Thoracic aorta (tissue), 2 donors: ENCODE results near the gene MAML2. TPM values are rescaled to one million over a fixed set of nuclear protein-coding genes. Genes with fewer than 3 reads are reported as not detected.

Experiments used
- ATAC-seq: fragments of 150-250 bp; one replicate; pipeline ENCODE4 v1.8.0; 2017; ENCODE audit warnings: low read depth; ENCODE audit not compliant: insufficient number of reproducible peaks, low FRiP score
- DNase-seq: peaks from one replicate; pipeline ENCODE4 v3.0.0-alpha.2; 2020; ENCODE audit warnings: low spot score
- H3K27ac ChIP-seq, 2 donors: fragments of 200-600 bp; sonication (generic); 1 replicate in 1 of 2; 2 replicates in 1 of 2; pipeline ENCODE4 v1.5.1; 2016; ENCODE audit warnings: mild to moderate bottlenecking in 2 of 2, moderate library complexity in 2 of 2
- H3K27me3 ChIP-seq: fragments of 200-600 bp; sonication (generic); replicated peaks from 2 replicates; pipeline ENCODE4 v1.6.0; 2016; ENCODE audit warnings: mild to moderate bottlenecking; ENCODE audit not compliant: insufficient read depth
- H3K36me3 ChIP-seq: fragments of 200-600 bp; sonication (generic); one replicate; pipeline ENCODE4 v1.5.1; 2016
- H3K4me1 ChIP-seq, 2 donors: fragments of 200-600 bp; sonication (generic); 1 replicate in 1 of 2; 2 replicates in 1 of 2; pipeline versions ENCODE4 v1.5.1 to v1.6.0; 2016; ENCODE audit warnings: low read depth in 2 of 2, mild to moderate bottlenecking in 1 of 2; ENCODE audit not compliant: control insufficient read depth in 1 of 2
- H3K4me3 ChIP-seq: fragments of 200-600 bp; sonication (generic); 2 replicates; pipeline ENCODE4 v1.5.1; 2016; ENCODE audit warnings: mild to moderate bottlenecking
- H3K9me3 ChIP-seq: fragments of 200-600 bp; sonication (generic); 2 replicates; pipeline ENCODE4 v1.5.1; 2016
- total RNA-seq, 2 donors: library from RNA; depleted of rRNA; stranded (reverse); fragments of >200 nt; gene quantifications; one replicate each; pipeline versions ENCODE4 v1.1.0 to v1.2.3, GENCODE V29; 2016
- TF ChIP-seq, protein P1 (sequence below): fragments of 200-600 bp; sonication (generic); IDR thresholded peaks from one replicate; pipeline ENCODE4 v1.5.1; 2019; ENCODE audit warnings: antibody characterized with exemption

Gene MAML2
- total RNA-seq, 2 donors from 2014 or later: 23.4 to 29.6 TPM

DNA sequence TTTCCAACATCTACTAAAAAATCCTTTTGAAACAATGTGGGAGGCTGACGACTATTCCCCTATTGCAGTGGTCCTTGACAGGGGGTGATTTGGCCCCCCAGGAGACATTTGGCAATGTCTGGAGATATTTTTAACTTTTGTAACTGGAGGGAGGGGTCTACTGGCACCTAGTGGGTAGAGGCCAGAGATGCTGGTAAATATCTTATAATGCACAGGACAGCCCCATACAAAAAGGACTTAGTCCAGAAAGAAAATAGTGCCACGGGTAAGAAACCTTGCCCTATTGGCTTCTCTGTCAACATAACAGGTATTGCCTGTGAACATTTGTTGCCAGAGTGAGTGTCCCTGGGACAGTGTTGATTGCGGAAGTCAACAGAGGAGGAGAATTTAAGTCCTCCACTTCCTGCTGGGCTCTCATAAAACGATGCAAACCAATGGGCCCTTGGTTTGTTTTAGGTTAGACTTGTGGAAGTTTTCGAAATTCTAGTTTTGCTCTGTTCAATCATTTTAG is 101.6 kb downstream of the MAML2 start:
- H3K9me3 ChIP-seq: no peaks in the 10 kb centered on the region
- no peaks in the 10 kb centered on the region for H3K36me3 ChIP-seq
- no peak for DNase-seq
- H3K27ac ChIP-seq: peak overlapping the region; percentile 88 to 91
- H3K4me3 ChIP-seq: no peak overlapping the region
- no peaks in the 10 kb centered on the region for H3K27me3 ChIP-seq
- ATAC-seq: no peak
- TF ChIP-seq, protein P1, sequence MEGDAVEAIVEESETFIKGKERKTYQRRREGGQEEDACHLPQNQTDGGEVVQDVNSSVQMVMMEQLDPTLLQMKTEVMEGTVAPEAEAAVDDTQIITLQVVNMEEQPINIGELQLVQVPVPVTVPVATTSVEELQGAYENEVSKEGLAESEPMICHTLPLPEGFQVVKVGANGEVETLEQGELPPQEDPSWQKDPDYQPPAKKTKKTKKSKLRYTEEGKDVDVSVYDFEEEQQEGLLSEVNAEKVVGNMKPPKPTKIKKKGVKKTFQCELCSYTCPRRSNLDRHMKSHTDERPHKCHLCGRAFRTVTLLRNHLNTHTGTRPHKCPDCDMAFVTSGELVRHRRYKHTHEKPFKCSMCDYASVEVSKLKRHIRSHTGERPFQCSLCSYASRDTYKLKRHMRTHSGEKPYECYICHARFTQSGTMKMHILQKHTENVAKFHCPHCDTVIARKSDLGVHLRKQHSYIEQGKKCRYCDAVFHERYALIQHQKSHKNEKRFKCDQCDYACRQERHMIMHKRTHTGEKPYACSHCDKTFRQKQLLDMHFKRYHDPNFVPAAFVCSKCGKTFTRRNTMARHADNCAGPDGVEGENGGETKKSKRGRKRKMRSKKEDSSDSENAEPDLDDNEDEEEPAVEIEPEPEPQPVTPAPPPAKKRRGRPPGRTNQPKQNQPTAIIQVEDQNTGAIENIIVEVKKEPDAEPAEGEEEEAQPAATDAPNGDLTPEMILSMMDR: no peak
- H3K4me1 ChIP-seq: peaks cover 11 to 45% of the 10 kb centered on the region in 2 donors

DNA sequence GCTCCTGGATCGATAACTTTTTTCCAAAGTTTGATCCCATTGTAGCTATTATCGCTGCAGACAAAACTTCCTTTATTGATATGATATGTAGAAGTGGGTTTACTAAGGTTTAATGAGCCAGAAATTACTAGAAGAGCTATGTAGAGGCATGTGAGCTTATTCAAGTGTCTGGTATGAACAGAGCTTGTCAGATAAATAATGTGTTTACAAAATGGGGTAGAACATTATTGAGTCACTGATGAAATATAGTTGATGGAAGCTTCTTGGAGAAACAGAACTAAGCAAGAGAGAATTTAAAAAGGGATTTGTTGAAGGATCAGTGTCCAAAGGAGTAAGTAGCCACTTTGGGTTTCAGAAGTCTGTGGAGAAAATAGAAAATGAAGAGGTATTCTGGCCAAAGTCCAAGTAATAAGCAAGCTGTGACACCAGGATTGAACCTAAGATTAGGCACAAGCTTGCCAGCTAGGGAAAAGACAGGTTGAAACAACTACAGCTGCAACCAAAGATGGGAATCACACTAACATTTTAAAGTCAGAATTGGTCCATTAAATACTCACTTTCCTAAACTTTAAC is 104.3 kb downstream of the MAML2 start:
- Histone ChIP-seq H3K4me1 (peaks cover 26 to 61% of the 10 kb centered on the region in 2 donors), H3K9me3 (no peaks in the 10 kb centered on the region), H3K4me3 (no peak overlapping the region), H3K27me3 (no peaks in the 10 kb centered on the region), H3K36me3 (no peaks in the 10 kb centered on the region), H3K27ac (peak overlapping the region; percentile 23 to 24)
- TF ChIP-seq, protein P1: no peak
- DNase-seq: no peak
- no peak for ATAC-seq

GRCh38 chr11:96237766-96238266 is 105.2 kb downstream of the MAML2 start:
- Histone ChIP-seq H3K36me3 (no peaks in the 10 kb centered on the region), H3K9me3 (no peaks in the 10 kb centered on the region), H3K4me3 (no peak overlapping the region), H3K27ac (peak overlapping the region in 1 of 2 donors; percentile 23), H3K4me1 (peaks cover 25 to 60% of the 10 kb centered on the region in 2 donors), H3K27me3 (no peaks in the 10 kb centered on the region)
- DNase-seq (no peak), ATAC-seq (no peak)
- TF ChIP-seq, protein P1: no peak

GRCh38 chr11:96235751-96236150 is 107.2 kb downstream of the MAML2 start:
- no peaks in the 10 kb centered on the region for H3K36me3 ChIP-seq
- TF ChIP-seq, protein P1: no peak
- H3K27ac ChIP-seq: peak overlapping the region; percentile 1 to 23
- ATAC-seq (no peak), DNase-seq (no peak)
- no peaks in the 10 kb centered on the region for H3K9me3 ChIP-seq
- H3K27me3 ChIP-seq: no peaks in the 10 kb centered on the region
- H3K4me1 ChIP-seq: peaks cover 16 to 53% of the 10 kb centered on the region in 2 donors
- peak overlapping the region; percentile 51 for H3K4me3 ChIP-seq

DNA sequence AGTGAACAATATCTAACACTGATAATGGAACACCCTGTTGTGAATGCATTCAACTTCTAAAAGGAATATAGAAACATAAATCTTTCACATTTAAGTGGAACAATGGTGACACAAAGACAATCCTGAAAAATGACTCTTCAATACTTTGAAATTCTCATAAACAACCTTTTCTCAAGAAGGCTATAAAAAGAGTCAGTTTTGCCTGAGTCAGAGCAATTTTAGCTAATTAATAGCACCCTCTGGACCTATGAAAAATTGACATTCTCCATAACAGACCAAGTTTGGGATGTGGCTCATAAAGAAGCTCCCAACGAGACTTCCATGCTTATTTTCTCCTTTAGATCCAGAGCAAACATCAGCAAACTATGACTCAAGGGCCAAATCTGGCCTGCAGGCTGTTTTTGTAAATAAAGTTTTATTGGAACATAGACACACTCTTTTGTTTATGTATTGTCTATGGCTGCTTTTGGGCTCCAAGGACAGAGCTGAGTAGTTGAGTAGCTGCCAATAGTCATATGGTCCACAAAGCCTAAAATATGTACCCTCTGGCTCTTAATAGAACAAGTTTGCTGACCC is 108.0 kb downstream of the MAML2 start:
- Histone ChIP-seq H3K4me3 (peak overlapping the region; percentile 51), H3K27ac (peak overlapping the region; percentile 1 to 23), H3K4me1 (peaks cover 24 to 54% of the 10 kb centered on the region in 2 donors), H3K27me3 (no peaks in the 10 kb centered on the region), H3K9me3 (no peaks in the 10 kb centered on the region), H3K36me3 (no peaks in the 10 kb centered on the region)
- TF ChIP-seq, protein P1: no peak
- DNase-seq (no peak), ATAC-seq (no peak)
